ENCODE results near the gene PPP1R27.

PPP1R27 gene

GRCh38 chr17:81863123-81863675 lies 28.3 kb upstream of the PPP1R27 start:
- no peak for DNase-seq (ENCODE audit: low read depth in 2 of 2, low spot score in 1 of 2)

GRCh38 chr17:81860756-81861568 lies 26.1 kb upstream of the PPP1R27 start:
- DNase-seq (ENCODE audit: low read depth in 2 of 2, low spot score in 1 of 2) = peak; percentile 99

- DNase-seq (ENCODE audit: low read depth in 2 of 2, low spot score in 1 of 2) = no peak
Observed at GRCh38 chr17:81859906-81860755, 25.3 kb upstream of the PPP1R27 start, which contains the start of gene P4HB. TSS of gene P4HB (minus strand) at chr17:81860535. CDS start at chr17:81860471, 64 bp downstream.

- DNase-seq (ENCODE audit: low read depth in 2 of 2, low spot score in 1 of 2) = no peak
Observed at GRCh38 chr17:81858967-81859905, 24.4 kb upstream of the PPP1R27 start.

- DNase-seq (ENCODE audit: low read depth in 2 of 2, low spot score in 1 of 2) = no peak
Observed at GRCh38 chr17:81858170-81858966, 23.5 kb upstream of the PPP1R27 start.

- no peak for DNase-seq (ENCODE audit: low read depth in 2 of 2, low spot score in 1 of 2)
Observed at GRCh38 chr17:81854974-81855774, 20.3 kb upstream of the PPP1R27 start.

GRCh38 chr17:81852237-81852636 lies 17.4 kb upstream of the PPP1R27 start:
- no peak for DNase-seq (ENCODE audit: low read depth in 2 of 2, low spot score in 1 of 2)

GRCh38 chr17:81851423-81851822 lies 16.6 kb upstream of the PPP1R27 start:
- DNase-seq (ENCODE audit: low read depth in 2 of 2, low spot score in 1 of 2) = no peak

GRCh38 chr17:81849457-81849856 lies 14.6 kb upstream of the PPP1R27 start:
- DNase-seq (ENCODE audit: low read depth in 2 of 2, low spot score in 1 of 2) = no peak

GRCh38 chr17:81846743-81847689 lies 12.2 kb upstream of the PPP1R27 start:
- no peak for DNase-seq (ENCODE audit: low read depth in 2 of 2, low spot score in 1 of 2)

- no peak for DNase-seq (ENCODE audit: low read depth in 2 of 2, low spot score in 1 of 2)
Observed at GRCh38 chr17:81845881-81846742, 11.3 kb upstream of the PPP1R27 start.

- no peak for DNase-seq (ENCODE audit: low read depth in 2 of 2, low spot score in 1 of 2)
Observed at GRCh38 chr17:81845361-81845760, 10.5 kb upstream of the PPP1R27 start.

GRCh38 chr17:81844887-81845286 lies 10.0 kb upstream of the PPP1R27 start:
- DNase-seq (ENCODE audit: low read depth in 2 of 2, low spot score in 1 of 2) = no peak

GRCh38 chr17:81844327-81844851 lies 9.5 kb upstream of the PPP1R27 start:
- DNase-seq (ENCODE audit: low read depth in 2 of 2, low spot score in 1 of 2) = no peak

GRCh38 chr17:81843713-81844326 lies 9.0 kb upstream of the PPP1R27 start:
- DNase-seq (ENCODE audit: low read depth in 2 of 2, low spot score in 1 of 2) = no peak
